Ectodermal cell (in vitro differentiated cells): ENCODE results near the gene SCN2B.

Experiments
- H3K27ac ChIP-seq: 2 replicates; pipeline ENCODE4 v1.7.0; 2013; ENCODE audit warnings: mild to moderate bottlenecking, low read depth, low read length; ENCODE audit not compliant: insufficient read depth, poor library complexity, severe bottlenecking
- H3K27me3 ChIP-seq: 2 replicates; pipeline ENCODE4 v1.7.0; 2013; ENCODE audit warnings: mild to moderate bottlenecking, low read length; ENCODE audit not compliant: insufficient read depth, control insufficient read depth, poor library complexity, severe bottlenecking
- H3K36me3 ChIP-seq: one replicate; pipeline ENCODE4 v1.7.0; 2013; ENCODE audit warnings: low read length; ENCODE audit not compliant: control insufficient read depth, insufficient read depth
- H3K4me1 ChIP-seq: one replicate; pipeline ENCODE4 v1.7.0; 2013; ENCODE audit warnings: low read length; ENCODE audit not compliant: control insufficient read depth, insufficient read depth
- H3K4me3 ChIP-seq: 2 replicates; pipeline ENCODE4 v1.7.0; 2013; ENCODE audit warnings: low read depth, low read length, control low read depth; ENCODE audit not compliant: insufficient read depth
- H3K9me3 ChIP-seq: 2 replicates; pipeline ENCODE4 v1.7.0; 2013; ENCODE audit warnings: mild to moderate bottlenecking, low read length, moderate library complexity; ENCODE audit not compliant: control insufficient read depth
- WGBS, 2 experiments: methylation state at CpG; one replicate each; pipeline ENCODE4 v1.1.7; 2013; ENCODE audit warnings: missing lambda C conversion rate in 2 of 2; 5-methylcytosine and 5-hydroxymethylcytosine counted together

Gene SCN2B

DNA sequence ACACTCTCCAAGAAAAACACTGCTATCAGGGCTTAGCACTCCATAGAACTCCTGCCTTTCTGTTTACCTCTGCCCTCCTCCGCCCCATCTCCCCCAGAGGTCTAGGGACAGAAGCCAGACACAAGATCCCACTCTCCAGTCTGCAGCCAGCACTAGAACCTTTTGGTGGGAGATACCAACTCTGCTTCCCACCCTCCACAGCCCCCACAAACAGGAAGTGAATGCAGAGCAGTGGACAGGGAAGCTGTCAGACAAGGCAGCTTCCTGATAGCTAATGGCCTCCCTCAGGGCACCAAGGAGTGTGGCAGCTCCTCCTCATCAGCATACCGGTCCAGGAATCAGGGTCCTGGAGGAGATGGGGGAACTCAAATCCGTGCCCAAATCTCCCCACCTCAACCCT is 28.9 kb downstream of the SCN2B start:
- H3K4me1 ChIP-seq = no peaks in the 10 kb centered on the region
- 60 to 63% methylated on average over 3 of the region's 3 CpGs for WGBS, 2 experiments
- no peak overlapping the region for H3K4me3 ChIP-seq
- peaks cover 53% of the 10 kb centered on the region for H3K27me3 ChIP-seq
- no peak overlapping the region for H3K27ac ChIP-seq
- H3K36me3 ChIP-seq = no peaks in the 10 kb centered on the region
- no peaks in the 10 kb centered on the region for H3K9me3 ChIP-seq

DNA sequence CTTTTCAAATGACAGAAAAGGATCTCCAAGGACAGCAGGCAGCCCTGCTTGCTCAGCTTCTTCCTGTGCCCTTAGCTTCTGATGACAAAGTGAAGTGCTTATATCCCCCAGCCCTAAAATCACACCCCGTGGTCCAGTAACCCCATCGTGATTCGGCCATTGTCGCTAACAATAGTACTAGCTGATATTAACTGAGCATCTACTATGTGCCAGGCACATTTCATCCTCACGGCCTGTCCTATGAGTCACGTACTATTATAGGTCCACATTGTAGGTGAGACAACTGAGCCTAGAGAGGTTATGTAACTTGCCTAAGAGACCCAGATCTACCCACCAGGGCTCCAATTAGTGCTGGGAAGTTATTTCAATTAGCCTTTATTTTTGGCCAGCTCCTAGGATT is 29.9 kb downstream of the SCN2B start:
- no peaks in the 10 kb centered on the region for H3K4me1 ChIP-seq
- WGBS, 2 experiments = 85 to 90% methylated on average over 6 of the region's 6 CpGs
- no peak overlapping the region for H3K4me3 ChIP-seq
- no peak overlapping the region for H3K27ac ChIP-seq
- no peaks in the 10 kb centered on the region for H3K36me3 ChIP-seq
- H3K9me3 ChIP-seq = no peaks in the 10 kb centered on the region
- H3K27me3 ChIP-seq = peaks cover 44% of the 10 kb centered on the region

DNA sequence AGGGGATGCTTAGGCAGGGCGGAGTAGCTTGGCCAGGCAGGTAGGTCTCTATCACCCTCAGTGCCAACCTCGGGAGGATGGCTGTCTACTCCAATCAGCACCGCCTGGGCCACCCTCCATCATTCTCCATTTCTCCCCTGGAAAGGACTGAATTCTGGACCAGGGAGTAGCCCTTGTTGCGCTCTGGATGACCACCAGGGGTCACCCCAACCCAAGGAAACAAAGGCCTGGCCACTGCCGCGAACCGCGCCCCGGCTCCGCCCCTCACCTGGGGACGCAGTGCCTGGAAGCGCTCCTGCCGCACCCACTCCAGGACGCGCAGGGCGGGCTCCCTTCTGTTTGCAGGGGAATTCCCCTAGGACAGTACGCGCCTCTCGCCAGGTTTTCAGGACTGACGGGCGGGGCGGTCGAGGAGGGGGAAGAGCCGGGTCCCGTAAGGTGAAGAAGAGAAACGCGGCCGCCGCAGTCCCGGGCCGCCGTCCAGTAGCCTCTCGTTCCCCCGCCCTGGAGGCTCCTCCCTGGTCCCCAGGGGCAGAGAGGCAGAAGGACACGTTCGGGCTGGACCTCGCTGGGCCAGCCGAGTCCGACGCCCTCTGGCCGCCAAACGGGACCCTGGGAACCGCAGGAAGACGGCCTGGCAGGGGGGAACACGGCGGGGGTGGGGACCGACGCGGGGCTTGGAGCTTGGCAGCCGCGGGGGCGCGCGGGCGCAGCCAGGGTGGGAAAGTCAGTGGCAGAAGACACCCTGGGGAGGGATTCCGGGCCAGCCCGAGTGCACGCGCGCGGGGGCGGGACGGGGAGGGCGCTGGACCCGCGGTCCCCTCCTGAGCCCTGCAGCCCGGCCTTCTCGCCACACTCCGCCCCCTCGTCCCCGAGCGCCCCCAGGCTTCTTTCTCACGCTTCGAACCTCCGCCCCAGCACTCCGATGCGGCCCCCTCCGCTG is 30.9 kb downstream of the SCN2B start:
- WGBS, 2 experiments = 1% methylated on average over 78 of the region's 78 CpGs
- H3K36me3 ChIP-seq = no peaks in the 10 kb centered on the region
- H3K27me3 ChIP-seq = peaks cover 34% of the 10 kb centered on the region
- no peak overlapping the region for H3K27ac ChIP-seq
- no peaks in the 10 kb centered on the region for H3K4me1 ChIP-seq
- H3K4me3 ChIP-seq = peak overlapping the region; percentile 45
- no peaks in the 10 kb centered on the region for H3K9me3 ChIP-seq

- Histone ChIP-seq H3K9me3 (no peaks in the 10 kb centered on the region), H3K36me3 (no peaks in the 10 kb centered on the region), H3K27ac (no peak overlapping the region), H3K4me3 (no peak overlapping the region), H3K4me1 (no peaks in the 10 kb centered on the region), H3K27me3 (peaks cover 25% of the 10 kb centered on the region)
- WGBS, 2 experiments = 80 to 83% methylated on average over 20 of the region's 20 CpGs
Observed at GRCh38 chr11:118144301-118145268, 31.9 kb downstream of the SCN2B start.

DNA sequence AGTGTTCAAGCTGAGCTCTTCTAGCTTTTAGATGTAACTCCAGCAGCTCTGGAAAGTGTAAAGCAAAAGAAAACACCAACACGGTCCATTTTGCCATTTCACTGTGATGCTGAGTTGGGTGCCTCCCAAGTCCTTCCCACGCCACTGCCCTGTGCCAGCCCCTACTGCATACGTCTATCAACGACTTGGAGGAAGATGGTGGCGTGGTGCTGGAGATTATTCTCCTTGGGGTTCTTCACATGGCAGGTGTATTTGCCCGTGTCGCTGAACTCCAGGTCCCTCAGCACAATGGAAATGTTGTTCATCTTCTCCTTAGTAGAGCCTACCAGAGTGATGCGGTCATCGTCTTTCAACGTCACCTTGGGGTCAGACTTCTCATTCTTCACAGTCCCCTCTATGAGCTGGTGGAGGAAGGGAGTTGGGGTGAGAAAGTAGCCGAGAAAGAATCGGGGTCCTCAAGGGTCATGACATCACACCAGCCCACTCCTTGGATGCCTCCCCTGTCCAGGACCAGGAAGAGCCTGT is 32.7 kb downstream of the SCN2B start:
- no peak overlapping the region for H3K27ac ChIP-seq
- H3K36me3 ChIP-seq = no peaks in the 10 kb centered on the region
- WGBS, 2 experiments = 91 to 94% methylated on average over 12 of the region's 12 CpGs
- no peak overlapping the region for H3K4me3 ChIP-seq
- H3K9me3 ChIP-seq = no peaks in the 10 kb centered on the region
- H3K27me3 ChIP-seq = peaks cover 20% of the 10 kb centered on the region
- peaks cover 5% of the 10 kb centered on the region for H3K4me1 ChIP-seq

- 65 to 67% methylated on average over 6 of the region's 6 CpGs for WGBS, 2 experiments
- peaks cover 9% of the 10 kb centered on the region for H3K4me1 ChIP-seq
- H3K27me3 ChIP-seq = peaks cover 14% of the 10 kb centered on the region
- H3K9me3 ChIP-seq = no peaks in the 10 kb centered on the region
- H3K27ac ChIP-seq = no peak overlapping the region
- H3K4me3 ChIP-seq = no peak overlapping the region
- H3K36me3 ChIP-seq = no peaks in the 10 kb centered on the region
Observed at GRCh38 chr11:118142809-118143208, 33.6 kb downstream of the SCN2B start.

- WGBS, 2 experiments = 69 to 72% methylated on average over 2 of the region's 2 CpGs
- H3K9me3 ChIP-seq = no peaks in the 10 kb centered on the region
- H3K4me1 ChIP-seq = peaks cover 9% of the 10 kb centered on the region
- H3K4me3 ChIP-seq = no peak overlapping the region
- H3K27me3 ChIP-seq = peaks cover 14% of the 10 kb centered on the region
- no peaks in the 10 kb centered on the region for H3K36me3 ChIP-seq
- no peak overlapping the region for H3K27ac ChIP-seq
Observed at GRCh38 chr11:118142081-118142480, 34.4 kb downstream of the SCN2B start.

- H3K27me3 ChIP-seq = no peaks in the 10 kb centered on the region
- H3K9me3 ChIP-seq = no peaks in the 10 kb centered on the region
- 79 to 83% methylated on average over 1 of the region's 1 CpG for WGBS, 2 experiments
- H3K4me3 ChIP-seq = no peak overlapping the region
- no peaks in the 10 kb centered on the region for H3K36me3 ChIP-seq
- H3K27ac ChIP-seq = no peak overlapping the region
- H3K4me1 ChIP-seq = peaks cover 9% of the 10 kb centered on the region
Observed at GRCh38 chr11:118139578-118139977, 36.9 kb downstream of the SCN2B start.

- Histone ChIP-seq H3K4me3 (no peak overlapping the region), H3K9me3 (no peaks in the 10 kb centered on the region), H3K36me3 (no peaks in the 10 kb centered on the region), H3K4me1 (peaks cover 9% of the 10 kb centered on the region), H3K27ac (no peak overlapping the region), H3K27me3 (no peaks in the 10 kb centered on the region)
- WGBS, 2 experiments = 28 to 38% methylated on average over 10 of the region's 10 CpGs
Observed at GRCh38 chr11:118138839-118139420, 37.5 kb downstream of the SCN2B start.
